ENCODE data around the gene FNDC3A.

The FNDC3A gene

GRCh38 chr13:49220036-49220855 is 244.5 kb downstream of the FNDC3A start, which contains the start of gene MLNR:
MLNR (plus strand) TSS chr13:49220338; CDS start chr13:49220338, 0 bp downstream.
- peak; percentile 16 for DNase-seq

- peak; percentile 9 for DNase-seq
Measured at GRCh38 chr13:49220856-49221589, 245.3 kb downstream of the FNDC3A start.

GRCh38 chr13:49221590-49221965 is 245.9 kb downstream of the FNDC3A start:
- no peak for DNase-seq

- no peak for DNase-seq
Measured at GRCh38 chr13:49225223-49226042, 249.7 kb downstream of the FNDC3A start.

- no peak for DNase-seq
Measured at GRCh38 chr13:49226613-49227012, 250.9 kb downstream of the FNDC3A start.

GRCh38 chr13:49234741-49235140 is 259.0 kb downstream of the FNDC3A start:
- no peak for DNase-seq

- DNase-seq: no peak
Measured at GRCh38 chr13:49235856-49236431, 260.2 kb downstream of the FNDC3A start.

GRCh38 chr13:49238621-49239020 is 262.9 kb downstream of the FNDC3A start:
- no peak for DNase-seq

- DNase-seq: no peak
Measured at GRCh38 chr13:49240017-49240416, 264.3 kb downstream of the FNDC3A start.

- no peak for DNase-seq
Measured at GRCh38 chr13:49241296-49241695, 265.6 kb downstream of the FNDC3A start.

- no peak for DNase-seq
Measured at GRCh38 chr13:49245101-49245500, 269.4 kb downstream of the FNDC3A start.

GRCh38 chr13:49246850-49247642 is 271.3 kb downstream of the FNDC3A start:
- DNase-seq: no peak

- peak; percentile 67 for DNase-seq
Measured at GRCh38 chr13:49247643-49248621, 272.2 kb downstream of the FNDC3A start, which contains the start of gene CDADC1. CDADC1 (plus strand) TSS chr13:49247925; CDS start chr13:49248038, 113 bp downstream.

- no peak for DNase-seq
Measured at GRCh38 chr13:49248622-49249002, 272.9 kb downstream of the FNDC3A start.

GRCh38 chr13:49251326-49251725 is 275.6 kb downstream of the FNDC3A start:
- DNase-seq: no peak

GRCh38 chr13:49253310-49253709 is 277.6 kb downstream of the FNDC3A start:
- DNase-seq: no peak

GRCh38 chr13:49254007-49254406 is 278.3 kb downstream of the FNDC3A start:
- DNase-seq: no peak

GRCh38 chr13:49256841-49257240 is 281.1 kb downstream of the FNDC3A start:
- no peak for DNase-seq

GRCh38 chr13:49258089-49258796 is 282.5 kb downstream of the FNDC3A start:
- DNase-seq: no peak
